GM19324 (cell line): ENCODE results near the gene GRAMD1B.
"Not testable (repeated sequence)": the region's sequence is repeated elsewhere in the genome, so short reads cannot be mapped to it uniquely, and the experiment has no call there.

Experiments
- ATAC-seq: cut with Tn5 transposase; IDR thresholded peaks from one replicate; pipeline ENCODE4 v1.9.1; 2021; ENCODE audit warnings: mild to moderate bottlenecking, moderate library complexity; ENCODE audit not compliant: unreplicated experiment, low FRiP score

Gene GRAMD1B

GRCh38 chr11:123558536-123559315 lies 128.7 kb downstream of the GRAMD1B start:
- ATAC-seq, result no peak

GRCh38 chr11:123559523-123559955 lies 129.5 kb downstream of the GRAMD1B start:
- no peak for ATAC-seq

- no peak for ATAC-seq
These were observed 129.9 kb downstream of the GRAMD1B start for GRCh38 chr11:123560006-123560405.

DNA sequence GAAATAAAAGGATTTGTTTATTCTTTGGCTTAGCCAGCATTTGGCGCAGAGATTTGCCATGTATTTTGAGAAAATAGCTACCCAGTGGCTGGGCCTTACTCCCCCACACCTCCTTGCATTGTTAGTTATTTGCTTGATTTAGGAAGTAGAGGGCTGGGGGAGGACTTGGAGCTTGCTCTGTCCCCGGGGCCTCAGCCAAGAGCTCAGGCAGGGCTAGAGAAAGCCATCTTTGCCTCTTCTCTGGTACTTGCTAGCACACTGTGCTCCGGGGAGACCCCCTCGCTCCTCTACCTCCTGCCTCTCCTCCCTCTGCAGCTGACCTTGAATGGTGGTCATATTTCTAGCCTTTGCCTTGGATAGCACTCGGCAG lies 131.3 kb downstream of the GRAMD1B start:
- ATAC-seq, result no peak

- ATAC-seq, result no peak
These were observed 132.1 kb downstream of the GRAMD1B start for GRCh38 chr11:123562158-123562557.

DNA sequence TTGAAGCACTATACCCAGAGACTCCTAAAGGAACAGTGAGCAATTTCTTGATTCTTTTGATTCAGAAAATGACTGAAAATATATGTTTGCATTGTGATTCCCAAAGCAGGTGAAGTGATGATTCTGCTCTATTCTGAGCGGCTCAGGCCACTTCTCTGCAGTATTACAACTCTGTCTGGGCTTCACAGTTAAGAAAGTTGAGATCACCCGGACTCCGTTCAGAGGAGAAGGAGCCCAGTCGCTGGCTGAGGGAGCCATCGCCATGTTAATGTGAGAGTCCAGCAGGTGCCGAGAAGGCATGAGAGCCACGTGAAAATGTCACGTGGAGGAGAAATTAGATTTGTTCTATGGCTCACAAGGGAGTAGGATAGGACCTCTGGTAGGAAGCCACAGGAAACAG lies 132.8 kb downstream of the GRAMD1B start:
- ATAC-seq, result no peak

- no peak for ATAC-seq
These were observed 134.2 kb downstream of the GRAMD1B start for GRCh38 chr11:123564221-123564620.

DNA sequence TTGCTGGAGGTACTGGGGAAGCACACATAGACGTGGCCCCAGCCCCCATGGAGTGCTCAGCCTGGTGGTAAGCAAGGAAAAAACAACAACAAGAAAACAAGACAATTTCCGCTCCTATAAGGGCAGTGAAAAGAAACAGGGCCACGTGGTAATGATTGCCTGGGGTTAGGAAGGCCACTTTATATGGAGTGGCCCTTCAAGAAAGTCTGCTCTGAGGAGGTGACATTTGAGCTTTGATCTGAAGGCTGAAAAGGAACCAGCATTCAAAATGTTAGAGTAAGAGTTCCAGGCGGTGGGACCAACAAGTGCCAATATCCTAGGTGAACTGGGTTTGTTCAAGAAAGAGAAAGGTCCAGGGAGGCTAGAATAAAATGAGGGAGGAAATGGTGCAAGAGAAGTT lies 136.8 kb downstream of the GRAMD1B start:
- no peak for ATAC-seq

DNA sequence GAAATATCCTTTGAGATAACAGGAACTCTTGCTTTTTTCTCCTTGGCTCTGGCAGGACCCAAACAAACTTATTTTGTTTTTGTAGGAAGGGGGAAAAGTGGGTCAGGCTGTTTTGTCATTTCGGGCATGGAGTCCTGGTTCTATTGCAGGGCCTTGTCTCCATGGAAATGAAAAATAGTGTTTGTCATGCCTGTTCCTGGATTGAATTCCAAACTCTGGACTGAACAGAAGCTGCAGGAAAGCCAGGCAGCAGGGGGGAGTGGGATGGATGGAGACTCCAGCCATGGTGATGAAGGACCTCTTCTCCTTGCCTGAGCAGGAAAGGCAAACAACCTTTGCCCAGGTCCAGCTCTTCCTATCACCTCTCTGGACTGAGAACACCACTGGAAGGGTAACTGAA lies 137.4 kb downstream of the GRAMD1B start:
- no peak for ATAC-seq

DNA sequence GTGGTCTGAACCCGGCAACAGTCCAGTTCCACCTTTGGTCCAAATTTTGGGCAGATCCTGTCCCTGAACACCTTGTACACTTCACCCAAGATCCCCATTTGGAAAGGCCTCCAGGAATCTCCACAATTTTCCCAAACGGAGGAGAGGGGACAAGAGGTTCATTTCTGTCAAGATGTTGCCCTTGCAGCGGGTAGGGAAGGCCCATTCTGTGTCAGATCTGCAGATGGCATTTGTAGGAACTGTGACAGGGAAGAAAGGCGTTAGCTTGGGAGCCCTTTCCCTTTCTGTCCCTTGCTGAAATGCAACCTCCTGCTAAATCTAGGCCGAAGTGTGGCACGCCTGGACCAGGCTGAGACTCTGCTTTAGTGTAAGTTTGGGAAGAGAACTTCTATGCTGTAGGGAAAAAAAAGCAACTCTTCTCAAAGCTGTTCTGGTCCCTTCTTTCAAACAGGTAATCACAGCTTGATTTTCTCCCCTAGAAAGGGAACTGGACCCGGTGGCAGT lies 138.3 kb downstream of the GRAMD1B start:
- ATAC-seq, result no peak

GRCh38 chr11:123569393-123569792 lies 139.3 kb downstream of the GRAMD1B start:
- no peak for ATAC-seq

- ATAC-seq, result no peak
These were observed 141.0 kb downstream of the GRAMD1B start for GRCh38 chr11:123570939-123571580.

DNA sequence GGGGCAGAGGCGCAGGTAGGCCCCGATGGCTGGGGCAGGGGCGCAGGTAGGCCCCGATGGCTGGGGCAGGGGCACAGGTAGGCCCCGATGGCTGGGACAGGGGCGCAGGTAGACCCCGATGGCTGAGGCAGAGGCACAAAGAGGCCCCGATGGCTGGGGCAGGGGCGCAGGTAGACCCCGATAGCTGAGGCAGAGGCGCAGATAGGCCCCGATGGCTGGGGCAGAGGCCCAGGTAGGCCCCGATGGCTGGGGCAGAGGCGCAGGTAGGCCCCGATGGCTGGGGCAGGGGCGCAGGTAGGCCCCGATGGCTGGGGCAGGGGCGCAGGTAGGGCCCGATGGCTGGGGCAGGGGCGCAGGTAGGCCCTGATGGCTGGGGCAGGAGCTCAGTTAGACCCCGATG lies 142.7 kb downstream of the GRAMD1B start:
- not testable (repeated sequence) for ATAC-seq

- no peak for ATAC-seq
These were observed 143.2 kb downstream of the GRAMD1B start for GRCh38 chr11:123573286-123573685.

GRCh38 chr11:123575441-123575840 lies 145.4 kb downstream of the GRAMD1B start:
- no peak for ATAC-seq

DNA sequence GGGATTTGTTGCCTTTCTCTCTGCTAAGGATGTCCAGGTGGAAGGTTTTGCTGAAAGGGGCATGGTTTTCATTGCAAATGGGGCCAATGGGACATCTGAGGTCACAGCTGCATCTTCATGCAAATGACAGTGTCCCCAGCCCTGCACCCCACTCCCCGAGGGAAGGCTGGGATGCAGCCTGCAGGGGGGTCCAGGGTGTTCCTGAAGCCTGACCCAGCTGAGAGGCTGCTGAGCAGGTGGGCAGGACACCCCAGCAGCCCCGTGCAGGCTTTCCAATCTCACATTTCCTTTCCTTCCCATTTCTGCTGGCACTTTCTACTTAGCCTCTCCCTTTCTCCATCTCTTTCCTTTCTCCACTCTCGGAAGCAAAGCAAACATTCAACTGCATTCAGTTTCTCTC lies 146.0 kb downstream of the GRAMD1B start:
- ATAC-seq, result no peak

DNA sequence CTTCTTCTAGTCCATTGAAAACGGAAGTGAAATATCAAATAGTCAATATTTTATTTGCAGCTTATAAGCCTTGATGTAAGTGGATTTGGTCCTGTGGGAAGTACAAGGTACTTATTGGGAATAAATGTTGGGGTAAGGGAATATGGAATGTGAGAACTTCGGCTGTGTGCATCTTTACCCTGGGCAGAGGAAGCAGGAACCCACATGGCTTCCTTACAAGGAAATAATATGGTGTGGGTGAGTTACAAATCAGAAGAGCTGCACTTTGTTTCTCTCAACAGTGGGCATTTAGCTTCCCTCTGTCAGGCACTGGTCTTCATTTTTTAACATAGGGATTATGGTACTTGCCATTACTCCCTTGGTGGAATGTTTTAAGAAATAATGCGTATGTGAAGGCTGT lies 146.4 kb downstream of the GRAMD1B start:
- ATAC-seq, result no peak

DNA sequence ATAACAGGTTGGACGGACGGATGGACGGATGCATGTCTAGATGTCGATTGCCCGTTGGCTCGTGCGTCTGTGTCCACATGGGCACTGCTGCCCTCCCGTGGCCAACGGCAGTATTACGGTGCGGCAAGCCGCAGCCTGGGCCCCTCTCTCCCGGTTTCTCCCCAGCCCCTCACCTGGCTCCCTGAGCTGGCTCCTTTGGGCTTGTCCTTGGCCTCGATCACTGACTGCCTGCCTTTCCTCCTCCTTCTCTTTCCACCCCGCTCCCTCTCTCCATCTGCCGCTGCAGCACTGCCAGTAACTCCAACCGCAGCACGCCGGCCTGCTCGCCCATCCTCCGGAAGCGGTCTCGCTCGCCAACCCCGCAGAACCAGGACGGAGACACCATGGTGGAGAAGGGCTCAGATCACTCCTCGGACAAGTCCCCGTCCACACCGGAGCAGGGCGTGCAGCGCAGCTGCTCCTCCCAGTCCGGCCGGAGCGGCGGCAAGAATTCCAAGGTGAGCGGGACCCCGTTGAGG lies 147.1 kb downstream of the GRAMD1B start:
- ATAC-seq, result no peak

DNA sequence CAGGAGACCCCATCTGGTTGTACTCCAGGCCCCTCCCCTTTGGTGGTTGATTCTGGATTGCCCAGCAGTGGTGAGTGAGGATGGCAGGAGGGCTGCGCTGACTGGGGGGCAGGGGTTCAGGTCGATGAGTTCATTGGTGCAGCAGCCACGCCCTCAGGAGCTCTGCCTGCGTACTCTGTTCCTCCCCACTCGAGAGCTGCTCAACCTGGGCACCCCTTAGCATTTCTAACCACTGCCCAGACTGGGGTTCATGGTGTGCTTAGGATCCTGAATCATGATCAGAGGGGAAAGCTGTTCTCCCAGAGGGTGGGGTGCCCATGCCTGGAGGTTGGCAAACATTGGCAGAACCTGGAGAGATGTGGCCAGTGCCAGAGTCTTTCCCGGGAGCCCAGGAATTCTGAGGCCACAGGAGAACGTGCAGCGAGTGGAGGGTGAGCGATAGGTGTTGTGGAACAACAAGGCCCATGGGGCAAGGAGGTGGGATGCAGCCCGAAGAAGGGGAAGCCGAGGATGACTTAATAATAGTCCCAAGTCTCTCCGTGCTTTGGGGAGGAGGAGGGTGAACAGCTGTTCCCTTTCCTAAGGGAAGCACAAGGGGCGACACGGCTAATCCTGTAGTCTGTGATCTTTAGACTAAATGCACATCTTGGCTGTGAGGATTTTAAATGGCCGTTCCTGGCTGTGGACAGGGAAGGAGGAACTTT lies 148.9 kb downstream of the GRAMD1B start:
- ATAC-seq, result no peak

DNA sequence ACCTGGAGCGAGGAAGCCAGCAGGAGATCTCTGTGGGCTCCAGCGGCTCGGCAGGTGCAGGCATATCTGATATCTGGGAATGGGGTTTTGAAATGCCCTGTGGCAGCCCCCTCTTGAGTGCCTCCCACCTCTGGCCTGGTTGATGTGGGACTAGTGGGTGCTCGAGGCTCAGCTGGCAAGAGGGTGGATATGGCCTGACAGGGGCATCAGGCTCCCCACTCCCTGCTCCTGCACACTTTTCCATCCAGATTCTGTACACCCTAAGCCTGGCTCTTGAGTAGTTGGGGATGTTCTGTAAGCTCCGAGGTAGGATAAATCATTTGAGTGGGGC lies 149.4 kb downstream of the GRAMD1B start:
- no peak for ATAC-seq

- ATAC-seq, result no peak
These were observed 150.1 kb downstream of the GRAMD1B start for GRCh38 chr11:123580137-123580536.
